DOHH2 (cell line): Measurements from ENCODE around the gene STRADA.

Experiments
- H3F3A ChIP-seq: fragments of 200-600 bp; sonication (generic), shearing (Covaris generic); 2 replicates; pipeline ENCODE4 v1.6.0; 2016; ENCODE audit warnings: antibody characterized with exemption, mild to moderate bottlenecking; ENCODE audit not compliant: control insufficient read depth, insufficient read depth
- H3K27ac ChIP-seq: fragments of 200-600 bp; sonication (generic); 2 replicates; pipeline ENCODE4 v1.5.1; 2014; ENCODE audit warnings: low read depth, mild to moderate bottlenecking, low read length, moderate library complexity
- H3K27me3 ChIP-seq: fragments of 200-600 bp; sonication (generic); 2 replicates; pipeline ENCODE4 v1.6.1; 2014; ENCODE audit warnings: mild to moderate bottlenecking, low read length, mixed read lengths; ENCODE audit not compliant: control insufficient read depth
- H3K36me3 ChIP-seq: fragments of 200-600 bp; sonication (generic); 2 replicates; pipeline ENCODE4 v1.6.1; 2014; ENCODE audit warnings: mild to moderate bottlenecking, low read length, moderate library complexity, mixed read lengths; ENCODE audit not compliant: control insufficient read depth
- H3K4me1 ChIP-seq: fragments of 200-600 bp; sonication (generic); 2 replicates; pipeline ENCODE4 v1.6.1; 2014; ENCODE audit warnings: mild to moderate bottlenecking, low read length, mixed read lengths; ENCODE audit not compliant: control insufficient read depth
- H3K4me2 ChIP-seq: fragments of 200-600 bp; sonication (generic); 2 replicates; pipeline ENCODE4 v1.6.0; 2014; ENCODE audit warnings: mild to moderate bottlenecking, low read length, moderate library complexity
- H3K4me3 ChIP-seq: fragments of 200-600 bp; sonication (generic); 2 replicates; pipeline ENCODE4 v1.5.1; 2014; ENCODE audit warnings: mild to moderate bottlenecking, low read length, mixed read lengths
- H3K79me2 ChIP-seq: fragments of 200-600 bp; sonication (generic); 2 replicates; pipeline ENCODE4 v1.6.1; 2014; ENCODE audit warnings: mild to moderate bottlenecking, low read length, mixed read lengths; ENCODE audit not compliant: control insufficient read depth
- H3K9me2 ChIP-seq: fragments of 200-600 bp; sonication (generic); replicated peaks from 2 replicates; pipeline ENCODE4 v1.6.1; 2014; ENCODE audit warnings: mild to moderate bottlenecking, low read length, mixed read lengths; ENCODE audit not compliant: control insufficient read depth
- H3K9me3 ChIP-seq: fragments of 200-600 bp; sonication (generic); 2 replicates; pipeline ENCODE4 v1.6.1; 2014; ENCODE audit warnings: antibody characterized with exemption, low read length, mixed read lengths; ENCODE audit not compliant: control insufficient read depth, insufficient read depth
- H4K20me1 ChIP-seq: fragments of 200-600 bp; sonication (generic); 2 replicates; pipeline ENCODE4 v1.6.0; 2014; ENCODE audit warnings: low read depth, mild to moderate bottlenecking, antibody characterized with exemption, low read length, moderate library complexity; ENCODE audit not compliant: control insufficient read depth, insufficient read depth
- EZH2phosphoT487 ChIP-seq: fragments of 200-600 bp; sonication (generic); IDR thresholded peaks from 2 replicates; pipeline ENCODE4 v1.6.1; 2017; ENCODE audit warnings: borderline replicate concordance, mild to moderate bottlenecking, antibody characterized with exemption, low read length, moderate library complexity, mixed read lengths
- TF ChIP-seq, protein P1 (sequence below): fragments of 200-600 bp; sonication (generic); IDR thresholded peaks from one replicate; pipeline ENCODE4 v1.5.1; 2014; ENCODE audit warnings: antibody characterized with exemption, mild to moderate bottlenecking, low read depth, low read length; ENCODE audit not compliant: poor library complexity, severe bottlenecking

The STRADA gene

GRCh38 chr17:63701868-63702720, 39.5 kb downstream of the STRADA start:
- peaks cover 62% of the 10 kb centered on the region for H3K79me2 ChIP-seq
- no peaks in the 10 kb centered on the region for H3K9me2 ChIP-seq
- H3K4me3 ChIP-seq: peak overlapping the region; percentile 95
- TF ChIP-seq, protein P1, sequence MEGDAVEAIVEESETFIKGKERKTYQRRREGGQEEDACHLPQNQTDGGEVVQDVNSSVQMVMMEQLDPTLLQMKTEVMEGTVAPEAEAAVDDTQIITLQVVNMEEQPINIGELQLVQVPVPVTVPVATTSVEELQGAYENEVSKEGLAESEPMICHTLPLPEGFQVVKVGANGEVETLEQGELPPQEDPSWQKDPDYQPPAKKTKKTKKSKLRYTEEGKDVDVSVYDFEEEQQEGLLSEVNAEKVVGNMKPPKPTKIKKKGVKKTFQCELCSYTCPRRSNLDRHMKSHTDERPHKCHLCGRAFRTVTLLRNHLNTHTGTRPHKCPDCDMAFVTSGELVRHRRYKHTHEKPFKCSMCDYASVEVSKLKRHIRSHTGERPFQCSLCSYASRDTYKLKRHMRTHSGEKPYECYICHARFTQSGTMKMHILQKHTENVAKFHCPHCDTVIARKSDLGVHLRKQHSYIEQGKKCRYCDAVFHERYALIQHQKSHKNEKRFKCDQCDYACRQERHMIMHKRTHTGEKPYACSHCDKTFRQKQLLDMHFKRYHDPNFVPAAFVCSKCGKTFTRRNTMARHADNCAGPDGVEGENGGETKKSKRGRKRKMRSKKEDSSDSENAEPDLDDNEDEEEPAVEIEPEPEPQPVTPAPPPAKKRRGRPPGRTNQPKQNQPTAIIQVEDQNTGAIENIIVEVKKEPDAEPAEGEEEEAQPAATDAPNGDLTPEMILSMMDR: no peak
- no peak for TF ChIP-seq EZH2phosphoT487
- H3K9me3 ChIP-seq: no peaks in the 10 kb centered on the region
- H3K4me2 ChIP-seq: peak overlapping the region; percentile 100
- H3K4me1 ChIP-seq: peaks cover 73% of the 10 kb centered on the region
- H3K36me3 ChIP-seq: peaks cover 74% of the 10 kb centered on the region
- H3K27ac ChIP-seq: peak overlapping the region; percentile 94
- H3F3A ChIP-seq: peaks cover 16% of the 10 kb centered on the region
- no peaks in the 10 kb centered on the region for H3K27me3 ChIP-seq
- H4K20me1 ChIP-seq: peaks cover 5% of the 10 kb centered on the region; the same call in 1 of the 2 replicates

- Histone ChIP-seq H3K27ac (peak overlapping the region; percentile 94), H3K9me3 (no peaks in the 10 kb centered on the region), H3K4me2 (peak overlapping the region; percentile 100), H4K20me1 (peaks cover 5% of the 10 kb centered on the region), H3F3A (peaks cover 23% of the 10 kb centered on the region), H3K79me2 (peaks cover 67% of the 10 kb centered on the region), H3K4me1 (peaks cover 80% of the 10 kb centered on the region), H3K9me2 (no peaks in the 10 kb centered on the region), H3K36me3 (peaks cover 78% of the 10 kb centered on the region), H3K4me3 (peak overlapping the region; percentile 95), H3K27me3 (no peaks in the 10 kb centered on the region)
- TF ChIP-seq EZH2phosphoT487: no peak
- TF ChIP-seq, protein P1: no peak
Measured at GRCh38 chr17:63701456-63701820, 40.2 kb downstream of the STRADA start.

GRCh38 chr17:63700528-63701455, 40.8 kb downstream of the STRADA start:
- Histone ChIP-seq H3F3A (peaks cover 29% of the 10 kb centered on the region), H3K27me3 (no peaks in the 10 kb centered on the region), H3K9me3 (no peaks in the 10 kb centered on the region), H3K27ac (peak overlapping the region; percentile 94), H3K36me3 (peaks cover 78% of the 10 kb centered on the region), H3K9me2 (no peaks in the 10 kb centered on the region), H3K4me1 (peaks cover 80% of the 10 kb centered on the region), H3K4me3 (peak overlapping the region; percentile 95), H4K20me1 (peaks cover 5% of the 10 kb centered on the region), H3K4me2 (peak overlapping the region; percentile 100), H3K79me2 (peaks cover 70% of the 10 kb centered on the region)
- TF ChIP-seq EZH2phosphoT487: no peak
- TF ChIP-seq, protein P1: peak; percentile 23
